HG02981 (cell line): ENCODE measurements around the gene KRTAP6-2.

Source experiments
- ATAC-seq: cut with Tn5 transposase; IDR thresholded peaks from one replicate; pipeline ENCODE4 v1.9.1; 2021; ENCODE audit warnings: mild to moderate bottlenecking, moderate library complexity; ENCODE audit not compliant: unreplicated experiment

The KRTAP6-2 gene

GRCh38 chr21:30598802-30599201 lies at the start of gene KRTAP6-2:
Gene KRTAP6-2, minus strand, starts transcription at chr21:30598902. Its CDS starts 28 bp downstream, at chr21:30598874.
- no peak for ATAC-seq

- ATAC-seq: no peak
Measured at GRCh38 chr21:30646904-30647414, 48.3 kb upstream of the KRTAP6-2 start.

- no peak for ATAC-seq
Measured at GRCh38 chr21:30642564-30642963, 43.9 kb upstream of the KRTAP6-2 start, which contains the start of gene KRTAP20-3. Gene KRTAP20-3, plus strand, starts transcription at chr21:30642864.

GRCh38 chr21:30638686-30639085 lies 40.0 kb upstream of the KRTAP6-2 start:
- ATAC-seq: no peak

- ATAC-seq: no peak
Measured at GRCh38 chr21:30634906-30635305, 36.2 kb upstream of the KRTAP6-2 start, which contains the start of gene KRTAP20-2. Gene KRTAP20-2, plus strand, starts transcription at chr21:30635206. Its CDS starts 58 bp downstream, at chr21:30635264.

- ATAC-seq: no peak
Measured at GRCh38 chr21:30629200-30629599, 30.5 kb upstream of the KRTAP6-2 start.

GRCh38 chr21:30628109-30628508 lies 29.4 kb upstream of the KRTAP6-2 start:
- ATAC-seq: no peak

- ATAC-seq: no peak
Measured at GRCh38 chr21:30625449-30626165, 26.9 kb upstream of the KRTAP6-2 start.

- no peak for ATAC-seq
Measured at GRCh38 chr21:30623362-30623761, 24.7 kb upstream of the KRTAP6-2 start.

- ATAC-seq: no peak
Measured at GRCh38 chr21:30620522-30620921, 21.8 kb upstream of the KRTAP6-2 start, which contains the start of gene KRTAP20-4. Gene KRTAP20-4, plus strand, starts transcription at chr21:30620627.

- ATAC-seq: no peak
Measured at GRCh38 chr21:30620080-30620479, 21.4 kb upstream of the KRTAP6-2 start.

- no peak for ATAC-seq
Measured at GRCh38 chr21:30616125-30616524, 17.4 kb upstream of the KRTAP6-2 start, which contains the start of gene KRTAP20-1. Gene KRTAP20-1, plus strand, starts transcription at chr21:30616425. Its CDS starts 30 bp downstream, at chr21:30616455.

- no peak for ATAC-seq
Measured at GRCh38 chr21:30615199-30615598, 16.5 kb upstream of the KRTAP6-2 start.

- ATAC-seq: no peak
Measured at GRCh38 chr21:30613836-30614235, 15.1 kb upstream of the KRTAP6-2 start, which contains the start of gene KRTAP6-1. Gene KRTAP6-1, minus strand, starts transcription at chr21:30613930. Its CDS starts 26 bp downstream, at chr21:30613904.

GRCh38 chr21:30612132-30612531 lies 13.4 kb upstream of the KRTAP6-2 start:
- ATAC-seq: no peak

- no peak for ATAC-seq
Measured at GRCh38 chr21:30605968-30606367, 7.3 kb upstream of the KRTAP6-2 start.

GRCh38 chr21:30600787-30601186 lies 2.1 kb upstream of the KRTAP6-2 start, which contains the start of gene KRTAP22-1:
Gene KRTAP22-1, plus strand, starts transcription at chr21:30601087.
- no peak for ATAC-seq

GRCh38 chr21:30592140-30592539 lies 6.6 kb downstream of the KRTAP6-2 start, which contains the start of gene KRTAP6-3:
Gene KRTAP6-3, plus strand, starts transcription at chr21:30592440. Its CDS starts 6 bp downstream, at chr21:30592446.
- ATAC-seq: no peak

GRCh38 chr21:30590297-30590696 lies 8.4 kb downstream of the KRTAP6-2 start, which contains the start of gene KRTAP22-2:
Gene KRTAP22-2, minus strand, starts transcription at chr21:30590397.
- no peak for ATAC-seq

- ATAC-seq: no peak
Measured at GRCh38 chr21:30582870-30583269, 15.8 kb downstream of the KRTAP6-2 start.

- ATAC-seq: no peak
Measured at GRCh38 chr21:30580132-30580531, 18.6 kb downstream of the KRTAP6-2 start.

GRCh38 chr21:30579346-30579745 lies 19.4 kb downstream of the KRTAP6-2 start:
- no peak for ATAC-seq
